HG02588 (cell line): ENCODE measurements around the gene MINK1.
"Not testable (repeated sequence)": the region's sequence is repeated elsewhere in the genome, so short reads cannot be mapped to it uniquely, and the experiment has no call there.

ENCODE experiments used
- ATAC-seq: cut with Tn5 transposase; IDR thresholded peaks from one replicate; pipeline ENCODE4 v1.9.1; 2021; ENCODE audit warnings: mild to moderate bottlenecking, moderate library complexity; ENCODE audit not compliant: unreplicated experiment

The MINK1 gene

GRCh38 chr17:4867535-4867934 lies 34.4 kb downstream of the MINK1 start:
- not testable (repeated sequence) for ATAC-seq

GRCh38 chr17:4869058-4869998 lies 36.2 kb downstream of the MINK1 start:
- ATAC-seq: not testable (repeated sequence)

GRCh38 chr17:4870855-4871254 lies 37.7 kb downstream of the MINK1 start:
- no peak for ATAC-seq

GRCh38 chr17:4872786-4873185 lies 39.6 kb downstream of the MINK1 start:
- no peak for ATAC-seq

GRCh38 chr17:4877089-4877488 lies 43.9 kb downstream of the MINK1 start:
- no peak for ATAC-seq

- ATAC-seq: no peak
Observed at GRCh38 chr17:4879601-4880000, 46.5 kb downstream of the MINK1 start.

- no peak for ATAC-seq
Observed at GRCh38 chr17:4880857-4881256, 47.7 kb downstream of the MINK1 start.

GRCh38 chr17:4881761-4882555 lies 48.8 kb downstream of the MINK1 start:
- ATAC-seq: no peak

GRCh38 chr17:4884489-4884888 lies 51.3 kb downstream of the MINK1 start:
- ATAC-seq: no peak

- ATAC-seq: no peak
Observed at GRCh38 chr17:4886830-4887229, 53.7 kb downstream of the MINK1 start.

GRCh38 chr17:4887581-4887980 lies 54.4 kb downstream of the MINK1 start:
- no peak for ATAC-seq

GRCh38 chr17:4891411-4892410 lies 58.6 kb downstream of the MINK1 start:
- no peak for ATAC-seq

GRCh38 chr17:4892499-4893221 lies 59.5 kb downstream of the MINK1 start:
- no peak for ATAC-seq

- no peak for ATAC-seq
Observed at GRCh38 chr17:4893272-4893671, 60.1 kb downstream of the MINK1 start.

GRCh38 chr17:4893721-4894560 lies 60.8 kb downstream of the MINK1 start:
- no peak for ATAC-seq

- no peak for ATAC-seq
Observed at GRCh38 chr17:4895121-4895520, 62.0 kb downstream of the MINK1 start.

- no peak for ATAC-seq
Observed at GRCh38 chr17:4895657-4896331, 62.7 kb downstream of the MINK1 start.
